ENCODE results near the gene CLEC16A. TPM values are rescaled to one million over a fixed set of nuclear protein-coding genes. Genes with fewer than 3 reads are reported as not detected.
A peak's percentile ranks its signal among the peaks of the same experiment; 100 is the strongest.

CLEC16A gene
- total and polyA plus RNA-seq, 9 of the 15 experiments (the other 6 are each of a cell fraction or from before 2014, with no cell fraction given): 1.00 to 22.3 (median 10.0) TPM

- TF ChIP-seq ATF7 (IDR thresholded peaks at IDR 0.05) (peak; percentile 73), TEAD2 (tag; IDR thresholded peaks at IDR 0.05) (no peak), RNF2 (IDR thresholded peaks at IDR 0.05) (peak; percentile 86), POLR2AphosphoS5 (IDR thresholded peaks at IDR 0.05; ENCODE audit: control insufficient read depth, insufficient read depth, low read depth, low read length) (peak; percentile 95), SMARCE1 (IDR thresholded peaks at IDR 0.05) (peak; percentile 99), MAFK (IDR thresholded peaks at IDR 0.05; ENCODE audit: low read length) (no peak), KLF16 (IDR thresholded peaks at IDR 0.05) (peak; percentile 95), CREBBP (IDR thresholded peaks at IDR 0.05; ENCODE audit: low read depth, low read length) (no peak), SMAD3 (CRISPR knock-in tag; conservative IDR thresholded peaks at IDR 0.05) (peak; percentile 70; the same call in 1 of the 2 replicates), GATAD2B (IDR thresholded peaks at IDR 0.05; ENCODE audit: borderline replicate concordance) (peak; percentile 90), ZBTB17 (CRISPR knock-in tag; IDR thresholded peaks at IDR 0.05) (peak; percentile 84), ZNF76 (CRISPR knock-in tag; IDR thresholded peaks at IDR 0.05; ENCODE audit: borderline replicate concordance) (no peak), ZNF507 (tag; conservative IDR thresholded peaks at IDR 0.05) (no peak), JUN (IDR thresholded peaks at IDR 0.05; ENCODE audit: borderline replicate concordance, low read depth, low read length) (no peak; the same call in 1 of the 2 replicates), JUN (CRISPR knock-in tag; IDR thresholded peaks at IDR 0.05; ENCODE audit: borderline replicate concordance) (no peak), XRCC4 (IDR thresholded peaks at IDR 0.05; ENCODE audit: extremely low read depth, insufficient read depth, insufficient read length) (no peak), MTA1 (IDR thresholded peaks at IDR 0.05; ENCODE audit: borderline replicate concordance) (peak; percentile 88), ZFP30 (CRISPR knock-in tag; IDR thresholded peaks at IDR 0.05; ENCODE audit: borderline replicate concordance) (no peak), NFYB (IDR thresholded peaks at IDR 0.05; ENCODE audit: extremely low read depth, insufficient read length) (no peak), AFF1 (IDR thresholded peaks at IDR 0.05; ENCODE audit: low read depth in 1 of 2, partially characterized antibody in 2 of 2) (peak; percentile 18 to 86), XRCC5 (IDR thresholded peaks at IDR 0.05; ENCODE audit: low read depth, low read length) (0 out of 2 replicates have a peak, but pooled peaks have one; percentile 25), GABPB2 (CRISPR knock-in tag; conservative IDR thresholded peaks at IDR 0.05) (no peak), TEAD1 (CRISPR knock-in tag; IDR thresholded peaks at IDR 0.05) (peak in 1 of 2 experiments; percentile 54; a peak in 2 of 4 replicates)
- TF ChIP-seq, protein P1, sequence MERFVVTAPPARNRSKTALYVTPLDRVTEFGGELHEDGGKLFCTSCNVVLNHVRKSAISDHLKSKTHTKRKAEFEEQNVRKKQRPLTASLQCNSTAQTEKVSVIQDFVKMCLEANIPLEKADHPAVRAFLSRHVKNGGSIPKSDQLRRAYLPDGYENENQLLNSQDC (CRISPR knock-in tag; IDR thresholded peaks at IDR 0.05): no peak
- TF ChIP-seq, protein P2, sequence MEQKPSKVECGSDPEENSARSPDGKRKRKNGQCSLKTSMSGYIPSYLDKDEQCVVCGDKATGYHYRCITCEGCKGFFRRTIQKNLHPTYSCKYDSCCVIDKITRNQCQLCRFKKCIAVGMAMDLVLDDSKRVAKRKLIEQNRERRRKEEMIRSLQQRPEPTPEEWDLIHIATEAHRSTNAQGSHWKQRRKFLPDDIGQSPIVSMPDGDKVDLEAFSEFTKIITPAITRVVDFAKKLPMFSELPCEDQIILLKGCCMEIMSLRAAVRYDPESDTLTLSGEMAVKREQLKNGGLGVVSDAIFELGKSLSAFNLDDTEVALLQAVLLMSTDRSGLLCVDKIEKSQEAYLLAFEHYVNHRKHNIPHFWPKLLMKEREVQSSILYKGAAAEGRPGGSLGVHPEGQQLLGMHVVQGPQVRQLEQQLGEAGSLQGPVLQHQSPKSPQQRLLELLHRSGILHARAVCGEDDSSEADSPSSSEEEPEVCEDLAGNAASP (IDR thresholded peaks at IDR 0.05): no peak
Measured at GRCh38 chr16:10972108-10972818, 27.9 kb downstream of the CLEC16A start (continued).

All from K562 (cell line).